ENCODE measurements around the gene ULK4. TPM values are rescaled to one million over a fixed set of nuclear protein-coding genes. Genes with fewer than 3 reads are reported as not detected.

Gene ULK4
- total and polyA plus RNA-seq, 10 donors: 2.0 to 33.3 (median 12.9) TPM

DNA sequence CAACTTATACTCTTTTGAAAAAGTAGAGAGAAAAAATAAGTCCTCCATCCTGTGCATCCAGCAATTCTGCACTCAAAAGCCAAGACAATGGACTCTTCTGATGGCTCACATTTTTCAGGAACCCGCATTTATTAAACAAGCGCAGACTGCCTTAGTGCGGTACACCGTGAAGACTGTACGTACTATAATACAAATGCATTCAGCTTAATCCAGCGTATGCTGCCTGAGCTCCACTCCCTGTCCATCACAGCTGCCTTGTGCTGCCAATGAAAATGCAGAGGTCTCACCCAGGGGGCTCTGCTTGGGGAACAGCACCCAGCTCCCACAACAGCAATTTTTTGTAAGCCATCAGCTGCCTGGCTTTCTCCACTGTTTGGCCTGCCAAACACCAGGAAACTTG, 350.9 kb downstream of the ULK4 start:
- DNase-seq: no peak
- Histone ChIP-seq H3K27ac (no peak overlapping the region), H3K4me3 (no peak overlapping the region), H3K4me1 (no peaks in the 10 kb centered on the region), H3K27me3 (replicated peaks in 1 of 7) (no peaks in the 10 kb centered on the region), H3K36me3 (no peaks in the 10 kb centered on the region), H3K9me3 (no peaks in the 10 kb centered on the region)
- TF ChIP-seq POLR2A (IDR thresholded peaks at IDR 0.05): no peak
- TF ChIP-seq, protein P1, sequence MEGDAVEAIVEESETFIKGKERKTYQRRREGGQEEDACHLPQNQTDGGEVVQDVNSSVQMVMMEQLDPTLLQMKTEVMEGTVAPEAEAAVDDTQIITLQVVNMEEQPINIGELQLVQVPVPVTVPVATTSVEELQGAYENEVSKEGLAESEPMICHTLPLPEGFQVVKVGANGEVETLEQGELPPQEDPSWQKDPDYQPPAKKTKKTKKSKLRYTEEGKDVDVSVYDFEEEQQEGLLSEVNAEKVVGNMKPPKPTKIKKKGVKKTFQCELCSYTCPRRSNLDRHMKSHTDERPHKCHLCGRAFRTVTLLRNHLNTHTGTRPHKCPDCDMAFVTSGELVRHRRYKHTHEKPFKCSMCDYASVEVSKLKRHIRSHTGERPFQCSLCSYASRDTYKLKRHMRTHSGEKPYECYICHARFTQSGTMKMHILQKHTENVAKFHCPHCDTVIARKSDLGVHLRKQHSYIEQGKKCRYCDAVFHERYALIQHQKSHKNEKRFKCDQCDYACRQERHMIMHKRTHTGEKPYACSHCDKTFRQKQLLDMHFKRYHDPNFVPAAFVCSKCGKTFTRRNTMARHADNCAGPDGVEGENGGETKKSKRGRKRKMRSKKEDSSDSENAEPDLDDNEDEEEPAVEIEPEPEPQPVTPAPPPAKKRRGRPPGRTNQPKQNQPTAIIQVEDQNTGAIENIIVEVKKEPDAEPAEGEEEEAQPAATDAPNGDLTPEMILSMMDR (IDR thresholded peaks at IDR 0.05 in 8 of 11, conservative IDR thresholded peaks at IDR 0.05 in 3 of 11): no peak
- TF ChIP-seq POLR2AphosphoS5 (IDR thresholded peaks at IDR 0.05): no peak
- intact Hi-C loops (cut with DNase I; ENCODE audit: low total_unique reads): no loop called here
- WGBS, 5 donors: 90 to 100% (median 98%) methylated on average over 6 of the region's 6 CpGs

DNA sequence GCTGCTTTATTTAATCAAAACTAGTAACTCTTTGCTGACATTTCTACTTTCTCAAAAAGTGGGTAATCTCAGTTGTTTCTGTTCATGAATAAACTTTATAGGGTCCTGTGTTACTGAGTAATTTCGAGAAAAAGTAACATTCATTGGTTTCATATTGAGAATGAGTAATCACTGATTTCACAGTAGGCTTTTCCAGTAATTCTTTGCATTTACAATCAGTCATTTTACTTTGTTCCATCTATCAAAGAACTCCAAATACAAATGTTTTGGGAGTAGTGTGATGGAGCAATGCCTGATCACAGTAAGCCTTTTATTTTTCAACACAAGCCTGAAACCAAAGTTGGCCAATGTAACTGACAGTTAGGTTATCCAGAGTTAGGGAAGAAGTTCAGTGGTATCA, 353.6 kb downstream of the ULK4 start:
- no peak overlapping the region for H3K27ac ChIP-seq
- H3K4me1 ChIP-seq: no peaks in the 10 kb centered on the region
- WGBS, 5 donors: 65 to 80% (median 66%) methylated on average over 1 of the region's 1 CpG
- H3K4me3 ChIP-seq: no peak overlapping the region
- no peaks in the 10 kb centered on the region for H3K36me3 ChIP-seq
- TF ChIP-seq POLR2AphosphoS5 (IDR thresholded peaks at IDR 0.05) (no peak), POLR2A (IDR thresholded peaks at IDR 0.05) (no peak)
- TF ChIP-seq, protein P1 (IDR thresholded peaks at IDR 0.05 in 8 of 11, conservative IDR thresholded peaks at IDR 0.05 in 3 of 11): no peak
- DNase-seq: no peak
- H3K9me3 ChIP-seq: no peaks in the 10 kb centered on the region
- intact Hi-C loops (cut with DNase I; ENCODE audit: low total_unique reads): no loop called here
- H3K27me3 ChIP-seq (replicated peaks in 1 of 7): no peaks in the 10 kb centered on the region

DNA sequence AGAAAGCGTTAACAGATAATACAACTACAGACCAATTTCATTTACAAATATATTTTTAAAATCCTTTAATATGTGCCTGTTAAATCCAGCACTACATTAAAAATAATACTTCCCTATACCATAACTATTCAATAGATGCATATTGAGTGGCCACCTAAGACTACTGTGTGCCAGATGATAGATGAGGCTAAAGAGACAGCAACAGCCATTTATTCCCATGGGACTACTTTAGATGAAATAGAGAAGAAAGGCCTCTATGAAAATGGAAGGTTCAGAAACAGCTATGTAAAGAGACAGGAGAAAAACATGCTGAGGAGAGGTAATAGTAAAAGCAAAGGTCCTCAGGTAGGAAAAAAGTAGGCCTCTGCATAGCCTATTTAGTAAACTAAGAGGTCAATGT, 358.1 kb downstream of the ULK4 start:
- DNase-seq: no peak
- 95 to 100% (median 98%) methylated on average over 1 of the region's 1 CpG for WGBS, 5 donors
- Histone ChIP-seq H3K27ac (no peak overlapping the region), H3K9me3 (no peaks in the 10 kb centered on the region), H3K4me1 (no peaks in the 10 kb centered on the region), H3K27me3 (replicated peaks in 1 of 7) (no peaks in the 10 kb centered on the region), H3K4me3 (no peak overlapping the region), H3K36me3 (no peaks in the 10 kb centered on the region)
- intact Hi-C loops (cut with DNase I; ENCODE audit: low total_unique reads): no loop called here
- TF ChIP-seq POLR2A (IDR thresholded peaks at IDR 0.05): no peak

DNA sequence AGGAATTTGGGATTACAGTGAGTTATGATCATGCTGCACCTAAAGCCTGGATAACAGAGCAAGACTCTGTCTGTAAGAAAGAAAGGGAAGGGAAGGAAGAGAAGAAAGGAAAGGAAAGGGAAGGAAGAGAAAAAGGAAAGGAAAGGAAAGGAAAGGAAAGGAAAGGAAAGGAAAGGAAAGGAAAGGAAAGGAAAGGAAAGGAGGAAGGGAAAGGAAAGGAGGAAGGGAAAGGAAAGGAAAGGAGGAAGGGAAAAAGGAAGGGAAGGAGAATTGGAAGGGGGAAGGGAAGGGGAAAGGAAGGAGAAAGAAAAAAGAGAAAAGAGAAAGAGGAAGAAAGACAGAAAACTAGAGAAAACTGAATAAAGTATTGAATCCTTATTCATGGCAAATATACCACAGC, 359.8 kb downstream of the ULK4 start:
- intact Hi-C loops (cut with DNase I; ENCODE audit: low total_unique reads): no loop called here

More for the DNA sequence above, 359.8 kb downstream of the ULK4 start:
- no peaks in the 10 kb centered on the region for H3K4me1 ChIP-seq
- H3K36me3 ChIP-seq: no peaks in the 10 kb centered on the region
- no peaks in the 10 kb centered on the region for H3K27me3 ChIP-seq (replicated peaks in 1 of 7)
- DNase-seq: no peak
- TF ChIP-seq POLR2AphosphoS5 (IDR thresholded peaks at IDR 0.05): no peak
- TF ChIP-seq POLR2A (IDR thresholded peaks at IDR 0.05): no peak
- TF ChIP-seq, protein P1 (IDR thresholded peaks at IDR 0.05 in 8 of 11, conservative IDR thresholded peaks at IDR 0.05 in 3 of 11): no peak
- H3K9me3 ChIP-seq: no peaks in the 10 kb centered on the region
- no peak overlapping the region for H3K27ac ChIP-seq
- no peak overlapping the region for H3K4me3 ChIP-seq

Data from spleen (tissue), 11 donors.